Sigmoid colon (tissue), 4 donors: ENCODE data around the gene RPP21.

ENCODE experiments used
- CTCF ChIP-seq, 4 experiments: fragments of 450-650 bp in 3 of 4; fragments of 200-600 bp in 1 of 4; IDR thresholded peaks; one replicate each; pipeline ENCODE4 v1.5.1; 2016 to 2019; ENCODE audit warnings: antibody characterized with exemption in 4 of 4, mild to moderate bottlenecking in 3 of 4, moderate library complexity in 2 of 4
- EP300 ChIP-seq, 4 donors: sonication (generic); formaldehyde crosslinking; IDR thresholded peaks; one replicate each; pipeline ENCODE4 v1.6.1; 2017; ENCODE audit warnings: antibody characterized with exemption in 4 of 4
- POLR2A ChIP-seq, 2 donors: fragments of 450-650 bp; IDR thresholded peaks; one replicate each; pipeline ENCODE4 v1.6.1; 2016; ENCODE audit warnings: antibody characterized with exemption in 2 of 2, mild to moderate bottlenecking in 2 of 2, moderate library complexity in 2 of 2
- POLR2AphosphoS5 ChIP-seq, 4 donors: sonication (generic); formaldehyde crosslinking; IDR thresholded peaks; one replicate each; pipeline ENCODE4 v1.6.1; 2017; ENCODE audit warnings: antibody characterized with exemption in 4 of 4

- no peak for TF ChIP-seq POLR2A (IDR thresholded peaks at IDR 0.05)
- no peak for TF ChIP-seq POLR2AphosphoS5 (IDR thresholded peaks at IDR 0.05)
- no peak for TF ChIP-seq CTCF (IDR thresholded peaks at IDR 0.05)
- TF ChIP-seq EP300 (IDR thresholded peaks at IDR 0.05), result no peak
These were observed 3.2 kb upstream of the RPP21 start for GRCh38 chr6:30341728-30342127.
